HepG2 (cell line): ENCODE results near the gene SRC. TPM values are rescaled to one million over a fixed set of nuclear protein-coding genes. Genes with fewer than 3 reads are reported as not detected.

ENCODE experiments used
- DMTF1 ChIP-seq: sonication (generic); formaldehyde crosslinking; IDR thresholded peaks from 2 replicates; pipeline ENCODE4 v1.4.0; 2020; ENCODE audit warnings: mild to moderate bottlenecking, missing genetic modification reagents
- KMT2A ChIP-seq: sonication (generic); formaldehyde crosslinking; IDR thresholded peaks from 2 replicates; pipeline ENCODE4 v1.4.0; 2020; ENCODE audit warnings: missing genetic modification reagents
- NR2F1 ChIP-seq, 2 experiments: fragments of 450-650 bp in 1 of 2; formaldehyde crosslinking in 1 of 2; IDR thresholded peaks; 2 replicates each; pipeline versions ENCODE4 v1.5.0 to v1.6.1; 2016 to 2020; ENCODE audit warnings: mild to moderate bottlenecking in 1 of 2, missing compliant biosample characterization in 1 of 2, missing genetic modification reagents in 1 of 2, moderate library complexity in 1 of 2
- PPARG ChIP-seq: conservative IDR thresholded peaks from 2 replicates; pipeline ENCODE4 v1.6.1; 2016; ENCODE audit warnings: missing biosample characterization, missing genetic modification reagents
- RARA ChIP-seq: IDR thresholded peaks from 2 replicates; pipeline ENCODE4 v1.6.1; 2016; ENCODE audit warnings: missing genetic modification reagents, missing compliant biosample characterization
- SALL1 ChIP-seq: sonication (generic); formaldehyde crosslinking; IDR thresholded peaks from 2 replicates; pipeline ENCODE4 v1.8.0; 2022; ENCODE audit warnings: mild to moderate bottlenecking, missing genetic modification reagents
- SKIL ChIP-seq: sonication (generic); formaldehyde crosslinking; IDR thresholded peaks from 2 replicates; pipeline ENCODE4 v1.8.0; 2022; ENCODE audit warnings: missing genetic modification reagents, mild to moderate bottlenecking, moderate library complexity, borderline replicate concordance
- SMAD1 ChIP-seq: sonication (generic); formaldehyde crosslinking; IDR thresholded peaks from 2 replicates; pipeline ENCODE4 v1.4.0; 2020; ENCODE audit warnings: missing genetic modification reagents, low read depth, mild to moderate bottlenecking, borderline replicate concordance
- SNAPC5 ChIP-seq: sonication (generic); formaldehyde crosslinking; IDR thresholded peaks from 2 replicates; pipeline ENCODE4 v1.8.1; 2023; ENCODE audit warnings: mild to moderate bottlenecking, missing genetic modification reagents, borderline replicate concordance
- THRA ChIP-seq: sonication (generic); formaldehyde crosslinking; IDR thresholded peaks from 2 replicates; pipeline ENCODE4 v1.4.0; 2020; ENCODE audit warnings: missing genetic modification reagents, borderline replicate concordance
- U2AF2 ChIP-seq: fragments of 200-400 bp; formaldehyde crosslinking; IDR thresholded peaks from 2 replicates; pipeline ENCODE4 v1.6.1; 2017; ENCODE audit warnings: low read depth, mild to moderate bottlenecking, low read length
- ZBTB4 ChIP-seq: sonication (generic); formaldehyde crosslinking; IDR thresholded peaks from 2 replicates; pipeline ENCODE4 v1.4.0; 2020; ENCODE audit warnings: missing genetic modification reagents, mild to moderate bottlenecking, borderline replicate concordance
- ZFP62 ChIP-seq: sonication (generic); formaldehyde crosslinking; IDR thresholded peaks from 2 replicates; pipeline ENCODE4 v1.4.0; 2020; ENCODE audit warnings: missing genetic modification reagents
- ZNF30 ChIP-seq: sonication (generic); formaldehyde crosslinking; IDR thresholded peaks from 2 replicates; pipeline ENCODE4 v1.5.0; 2020; ENCODE audit warnings: mild to moderate bottlenecking, missing genetic modification reagents
- ZNF362 ChIP-seq: sonication (generic); formaldehyde crosslinking; IDR thresholded peaks from 2 replicates; pipeline ENCODE4 v1.4.0; 2020; ENCODE audit warnings: missing genetic modification reagents, mild to moderate bottlenecking, borderline replicate concordance
- ZNF7 ChIP-seq: IDR thresholded peaks from 2 replicates; pipeline ENCODE4 v1.6.1; 2016; ENCODE audit warnings: missing biosample characterization, missing genetic modification reagents
- ZSCAN9 ChIP-seq: IDR thresholded peaks from 2 replicates; pipeline ENCODE4 v1.6.1; 2016; ENCODE audit warnings: borderline replicate concordance
- polyA plus RNA-seq, 8 experiments: library from polyadenylated mRNA; depleted of rRNA in 3 of 8; stranded (reverse) in 7 of 8; unstranded in 1 of 8; fragments of >200 nt; fragmentation: Illumina TruSeq in 4 of 8; extraction: Trizol in 4 of 8; gene quantifications; 2 replicates each; pipeline versions ENCODE4 v1.2.1 to v1.2.3, GENCODE V29; 2011 to 2016; ENCODE audit warnings: low read depth in 4 of 8, missing spikeins in 1 of 8, mixed read lengths in 1 of 8; ENCODE audit not compliant: insufficient read depth in 1 of 8
- total RNA-seq, 5 experiments: library from RNA; depleted of rRNA; stranded (reverse); fragments of >200 nt; fragmentation: Illumina TruSeq; extraction: Trizol; gene quantifications; 2 replicates each; pipeline ENCODE4 v1.2.3, GENCODE V29; 2016; ENCODE audit warnings: low read depth in 1 of 5

SRC gene
- total and polyA plus RNA-seq, 2 of the 13 experiments (the other 11 are each of a cell fraction or from before 2014, with no cell fraction given) = 54.7 to 192 TPM

GRCh38 chr20:37346535-37347346 lies 801 bp downstream of the SRC start (continued):
- TF ChIP-seq ZBTB4 (CRISPR knock-in tag) = peak; percentile 27; the same call in 1 of the 2 replicates
- 0 out of 2 replicates have a peak, but pooled peaks have one; percentile 28 for TF ChIP-seq SALL1 (CRISPR knock-in tag)
- TF ChIP-seq ZSCAN9 (CRISPR knock-in tag) = no peak
- no peak for TF ChIP-seq ZNF7 (CRISPR knock-in tag)
- no peak for TF ChIP-seq ZNF30 (CRISPR knock-in tag)
- TF ChIP-seq RARA (CRISPR knock-in tag) = no peak
- TF ChIP-seq SNAPC5 (CRISPR knock-in tag) = no peak
- TF ChIP-seq KMT2A (CRISPR knock-in tag) = no peak
- peak; percentile 43; the same call in 1 of the 2 replicates for TF ChIP-seq THRA (CRISPR knock-in tag)
- no peak for TF ChIP-seq ZFP62 (CRISPR knock-in tag)
- peak; percentile 88; the same call in 1 of the 2 replicates for TF ChIP-seq SMAD1 (CRISPR knock-in tag)
- TF ChIP-seq SKIL (CRISPR knock-in tag) = no peak
- no peak for TF ChIP-seq NR2F1 (CRISPR knock-in tag; IDR thresholded peaks at IDR 0.05)
- TF ChIP-seq ZNF362 = 0 out of 2 replicates have a peak, but pooled peaks have one; percentile 25
- TF ChIP-seq U2AF2 = no peak
- TF ChIP-seq PPARG (CRISPR knock-in tag) = no peak
- TF ChIP-seq DMTF1 = no peak; the same call in 1 of the 2 replicates
